OCI-LY7 (cell line): Measurements from ENCODE around the gene MYO16.

Experiments used
- CTCF ChIP-seq: fragments of 200-600 bp; sonication (generic); conservative IDR thresholded peaks from 2 replicates; pipeline ENCODE4 v1.5.1; 2014; ENCODE audit warnings: mild to moderate bottlenecking, antibody characterized with exemption, low read length, moderate library complexity, mixed read lengths
- EZH2phosphoT487 ChIP-seq: fragments of 200-600 bp; sonication (generic); IDR thresholded peaks from 2 replicates; pipeline ENCODE4 v1.6.1; 2018; ENCODE audit warnings: low read depth, borderline replicate concordance, mild to moderate bottlenecking, mixed run types, antibody characterized with exemption, low read length, moderate library complexity, mixed read lengths

GRCh38 chr13:109113427-109113826 lies 484.0 kb downstream of the MYO16 start:
- TF ChIP-seq CTCF (no peak), EZH2phosphoT487 (no peak)
